Measurements from ENCODE around the gene DAAM1. TPM values are rescaled to one million over a fixed set of nuclear protein-coding genes. Genes with fewer than 3 reads are reported as not detected.

The DAAM1 gene
- total RNA-seq, 1 donor from 2014 or later, result 39.5 TPM

GRCh38 chr14:59204305-59204704, 15.8 kb downstream of the DAAM1 start:
- Mint-ChIP-seq H3K27me3 (ENCODE audit: insufficient read depth, low read depth) (peaks cover 6% of the 10 kb centered on the region), H3K36me3 (peaks cover 15% of the 10 kb centered on the region), H3K27ac (no peak overlapping the region), H3K4me3 (no peak overlapping the region), H3K4me1 (peaks cover 23% of the 10 kb centered on the region), H3K9me3 (peaks cover 8% of the 10 kb centered on the region)
- H3K79me2 ChIP-seq (ENCODE audit: low read depth), result peaks cover 51% of the 10 kb centered on the region
- H2AFZ ChIP-seq (replicated peaks), result no peak overlapping the region
- H4K20me1 ChIP-seq (ENCODE audit: low read depth), result peaks cover 17% of the 10 kb centered on the region
- no peaks in the 10 kb centered on the region for H3K36me3 ChIP-seq
- H3K27ac ChIP-seq, result no peak overlapping the region
- no peak overlapping the region for H3K4me3 ChIP-seq
- H3K9me3 ChIP-seq (ENCODE audit: low read depth), result no peaks in the 10 kb centered on the region
- no peak overlapping the region for H3K4me2 ChIP-seq
- no peak for DNase-seq (ENCODE audit: low spot score)
- no peak overlapping the region for H3K9ac ChIP-seq
- H3F3A ChIP-seq (ENCODE audit: low read depth), result peaks cover 8% of the 10 kb centered on the region
- TF ChIP-seq EZH2phosphoT487 (IDR thresholded peaks at IDR 0.05) (no peak), EZH2 (IDR thresholded peaks at IDR 0.05) (no peak)
- TF ChIP-seq, protein P1, sequence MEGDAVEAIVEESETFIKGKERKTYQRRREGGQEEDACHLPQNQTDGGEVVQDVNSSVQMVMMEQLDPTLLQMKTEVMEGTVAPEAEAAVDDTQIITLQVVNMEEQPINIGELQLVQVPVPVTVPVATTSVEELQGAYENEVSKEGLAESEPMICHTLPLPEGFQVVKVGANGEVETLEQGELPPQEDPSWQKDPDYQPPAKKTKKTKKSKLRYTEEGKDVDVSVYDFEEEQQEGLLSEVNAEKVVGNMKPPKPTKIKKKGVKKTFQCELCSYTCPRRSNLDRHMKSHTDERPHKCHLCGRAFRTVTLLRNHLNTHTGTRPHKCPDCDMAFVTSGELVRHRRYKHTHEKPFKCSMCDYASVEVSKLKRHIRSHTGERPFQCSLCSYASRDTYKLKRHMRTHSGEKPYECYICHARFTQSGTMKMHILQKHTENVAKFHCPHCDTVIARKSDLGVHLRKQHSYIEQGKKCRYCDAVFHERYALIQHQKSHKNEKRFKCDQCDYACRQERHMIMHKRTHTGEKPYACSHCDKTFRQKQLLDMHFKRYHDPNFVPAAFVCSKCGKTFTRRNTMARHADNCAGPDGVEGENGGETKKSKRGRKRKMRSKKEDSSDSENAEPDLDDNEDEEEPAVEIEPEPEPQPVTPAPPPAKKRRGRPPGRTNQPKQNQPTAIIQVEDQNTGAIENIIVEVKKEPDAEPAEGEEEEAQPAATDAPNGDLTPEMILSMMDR (IDR thresholded peaks at IDR 0.05), result no peak
- H3K4me1 ChIP-seq, result peaks cover 9% of the 10 kb centered on the region
- no peaks in the 10 kb centered on the region for H3K27me3 ChIP-seq

DNA sequence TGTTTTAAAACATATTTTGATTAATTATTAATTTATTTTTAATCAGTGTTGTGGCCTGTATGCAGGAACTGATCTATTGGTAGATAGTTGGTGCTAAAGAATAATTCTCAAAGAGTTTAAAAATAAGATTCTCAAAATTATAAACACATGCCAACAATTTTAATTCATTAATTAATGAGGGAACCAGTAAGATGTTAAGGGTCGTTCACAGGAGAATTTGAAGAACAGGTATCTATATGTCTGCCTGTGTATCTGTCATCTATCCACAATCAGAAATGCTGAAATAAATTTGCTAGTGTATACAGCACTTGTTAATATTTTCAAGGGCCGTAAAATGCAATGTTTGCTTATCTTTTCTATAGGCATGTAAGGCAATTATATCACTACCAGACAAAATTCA, 18.4 kb downstream of the DAAM1 start:
- TF ChIP-seq, protein P1 (IDR thresholded peaks at IDR 0.05), result no peak
- TF ChIP-seq EZH2 (IDR thresholded peaks at IDR 0.05) (no peak), EZH2phosphoT487 (IDR thresholded peaks at IDR 0.05) (no peak)
- Histone ChIP-seq H2AFZ (replicated peaks) (no peak overlapping the region), H3K4me1 (no peaks in the 10 kb centered on the region), H3K9ac (no peak overlapping the region), H3K27me3 (no peaks in the 10 kb centered on the region), H3K9me3 (ENCODE audit: low read depth) (no peaks in the 10 kb centered on the region), H3F3A (ENCODE audit: low read depth) (no peaks in the 10 kb centered on the region), H4K20me1 (ENCODE audit: low read depth) (peaks cover 6% of the 10 kb centered on the region), H3K4me2 (no peak overlapping the region), H3K27ac (no peak overlapping the region), H3K79me2 (ENCODE audit: low read depth) (peaks cover 33% of the 10 kb centered on the region), H3K4me3 (no peak overlapping the region), H3K36me3 (no peaks in the 10 kb centered on the region)
- Mint-ChIP-seq H3K36me3 (peaks cover 14% of the 10 kb centered on the region), H3K4me3 (no peak overlapping the region), H3K4me1 (peaks cover 7% of the 10 kb centered on the region), H3K9me3 (peaks cover 5% of the 10 kb centered on the region), H3K27ac (no peak overlapping the region), H3K27me3 (ENCODE audit: insufficient read depth, low read depth) (peaks cover 6% of the 10 kb centered on the region)
- no peak for DNase-seq (ENCODE audit: low spot score)

DNA sequence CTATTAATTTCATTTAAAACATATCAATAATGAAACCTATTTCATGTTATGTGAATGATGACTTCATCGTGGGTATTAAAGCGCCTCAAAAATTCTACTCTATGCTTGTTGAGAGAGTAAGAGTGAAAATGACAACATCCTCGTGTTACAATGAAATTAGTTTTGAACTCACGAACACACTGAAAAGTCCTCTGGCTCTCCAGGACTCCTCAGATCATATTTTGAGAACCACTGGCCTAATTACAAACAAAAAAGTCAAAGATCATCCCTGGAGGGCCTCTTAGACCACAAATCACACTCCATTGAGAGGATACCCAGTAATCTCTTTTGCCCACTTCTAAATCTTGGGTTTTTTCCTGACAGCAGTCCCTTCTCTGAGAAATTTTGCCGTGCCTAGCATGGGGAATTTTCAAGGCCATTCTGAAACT, 19.1 kb downstream of the DAAM1 start:
- H3K9ac ChIP-seq, result no peak overlapping the region
- no peak overlapping the region for H3K27ac Mint-ChIP-seq
- no peak for TF ChIP-seq EZH2phosphoT487 (IDR thresholded peaks at IDR 0.05)
- TF ChIP-seq, protein P1 (IDR thresholded peaks at IDR 0.05), result no peak
- TF ChIP-seq EZH2 (IDR thresholded peaks at IDR 0.05), result no peak
- H3K27me3 ChIP-seq, result no peaks in the 10 kb centered on the region
- no peak overlapping the region for H3K4me2 ChIP-seq
- peaks cover 4% of the 10 kb centered on the region for H3K27me3 Mint-ChIP-seq (ENCODE audit: insufficient read depth, low read depth)
- H4K20me1 ChIP-seq (ENCODE audit: low read depth), result peaks cover 11% of the 10 kb centered on the region
- H3K36me3 ChIP-seq, result no peaks in the 10 kb centered on the region
- H3K9me3 Mint-ChIP-seq, result peaks cover 3% of the 10 kb centered on the region
- no peak for DNase-seq (ENCODE audit: low spot score)
- peaks cover 10% of the 10 kb centered on the region for H3K4me1 Mint-ChIP-seq
- no peaks in the 10 kb centered on the region for H3F3A ChIP-seq (ENCODE audit: low read depth)
- H3K4me3 ChIP-seq, result no peak overlapping the region
- H3K36me3 Mint-ChIP-seq, result peaks cover 14% of the 10 kb centered on the region
- H3K4me3 Mint-ChIP-seq, result no peak overlapping the region
- H3K27ac ChIP-seq, result no peak overlapping the region
- peaks cover 33% of the 10 kb centered on the region for H3K79me2 ChIP-seq (ENCODE audit: low read depth)
- H3K4me1 ChIP-seq, result peaks cover 5% of the 10 kb centered on the region
- no peaks in the 10 kb centered on the region for H3K9me3 ChIP-seq (ENCODE audit: low read depth)
- no peak overlapping the region for H2AFZ ChIP-seq (replicated peaks)
